Activated T-helper 1 cell treated with anti-CD3 and anti-CD28 coated beads, Interleukin-2, amount 50 U/mL, for 16 hours (primary cell): Measurements from ENCODE around the gene RHNO1.

ENCODE experiments used
- DNase-seq, 2 donors: peaks; one replicate each; pipeline ENCODE4 v3.0.0-alpha.2; 2020; ENCODE audit warnings: low read depth in 1 of 2, low spot score in 1 of 2

Gene RHNO1

GRCh38 chr12:2900642-2901041, 23.6 kb downstream of the RHNO1 start:
- no peak for DNase-seq

DNA sequence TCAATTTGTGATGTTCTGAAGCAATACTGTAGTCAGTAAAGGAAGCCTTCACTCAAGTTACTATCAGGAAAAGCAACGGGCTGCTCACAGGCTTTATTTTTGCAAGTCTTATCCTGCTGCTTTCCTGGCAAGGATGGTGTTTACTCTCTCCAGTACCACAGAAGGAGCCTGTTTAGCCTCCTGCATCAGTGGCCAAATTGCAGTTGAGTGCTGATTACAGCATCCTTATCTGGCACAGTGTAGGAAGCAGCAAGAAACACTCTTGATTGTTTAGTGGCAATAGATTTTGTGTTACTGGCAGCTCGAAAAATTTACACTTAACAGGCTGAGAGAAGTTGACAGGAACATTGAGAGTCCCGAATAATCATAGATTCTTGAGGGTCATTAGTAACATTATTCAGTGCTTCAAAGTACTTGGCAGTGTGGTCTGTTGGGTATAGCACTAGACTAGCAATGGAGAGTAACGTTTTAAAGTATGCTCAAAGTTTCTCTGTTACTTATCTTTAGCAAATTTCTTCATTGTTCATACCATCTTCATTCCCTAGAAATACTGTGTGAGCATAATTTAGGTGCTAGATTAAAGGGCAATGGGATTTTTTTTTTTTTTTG, 25.4 kb downstream of the RHNO1 start:
- DNase-seq: no peak

- no peak for DNase-seq
Measured at GRCh38 chr12:2904260-2904659, 27.2 kb downstream of the RHNO1 start.

GRCh38 chr12:2912216-2912575, 35.2 kb downstream of the RHNO1 start:
- no peak for DNase-seq

DNA sequence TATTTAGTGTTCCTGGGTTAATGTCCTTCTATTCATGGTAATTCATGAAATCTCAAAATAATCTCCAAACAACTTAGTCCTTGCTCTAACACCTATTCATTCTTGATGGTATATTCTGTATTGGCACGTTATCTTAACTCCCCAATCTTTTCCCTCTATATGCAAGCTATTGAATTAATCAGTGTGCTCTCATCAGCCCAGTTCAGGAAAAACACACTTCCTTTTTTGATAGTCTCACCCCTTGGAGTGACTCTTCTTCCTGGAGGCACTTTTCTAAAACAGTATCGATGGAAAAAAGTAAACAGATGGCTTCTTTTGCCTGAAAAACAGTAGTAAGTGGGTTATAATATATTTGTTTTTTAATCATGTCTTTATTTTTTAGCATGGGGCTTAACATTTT, 42.2 kb downstream of the RHNO1 start:
- DNase-seq: no peak

DNA sequence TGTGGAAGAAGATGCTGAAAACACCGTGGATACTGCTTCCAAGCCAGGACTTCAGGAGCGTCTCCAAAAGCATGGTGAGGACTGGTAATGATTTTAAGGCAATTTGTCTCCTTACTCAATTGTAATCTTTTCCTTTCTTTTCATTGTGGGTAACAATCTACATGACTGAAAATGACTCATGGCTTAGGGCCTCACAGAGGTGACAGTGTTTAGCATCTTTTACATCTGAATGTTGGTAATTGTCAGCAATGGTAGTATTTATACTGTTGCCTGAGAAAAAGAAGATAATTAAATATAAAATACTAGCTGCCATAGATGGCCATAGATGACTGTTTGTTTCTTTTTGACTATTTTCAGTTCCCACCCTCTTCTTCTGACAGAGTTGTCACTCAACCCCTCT, 45.3 kb downstream of the RHNO1 start:
- DNase-seq: no peak

GRCh38 chr12:2923057-2923456, 46.0 kb downstream of the RHNO1 start:
- no peak for DNase-seq

DNA sequence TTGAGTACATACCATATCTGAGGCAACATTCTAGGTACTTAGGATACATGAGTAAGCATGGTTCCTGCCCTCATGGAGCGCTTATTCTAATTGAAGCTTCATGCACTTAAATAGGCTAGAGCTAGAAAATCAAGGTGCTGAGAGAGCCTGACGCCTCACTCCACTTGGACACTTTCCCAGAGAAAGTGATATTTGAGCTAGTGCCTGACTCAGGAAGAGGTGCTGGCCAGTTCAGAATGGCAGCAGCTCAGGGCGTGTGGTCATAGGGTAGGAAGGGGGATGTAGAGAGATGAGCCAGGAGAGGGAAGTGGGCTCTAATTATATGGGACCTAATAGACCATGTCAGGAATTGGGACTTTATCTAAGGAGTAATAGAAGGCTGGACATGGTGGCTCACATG, 47.0 kb downstream of the RHNO1 start:
- no peak for DNase-seq

DNA sequence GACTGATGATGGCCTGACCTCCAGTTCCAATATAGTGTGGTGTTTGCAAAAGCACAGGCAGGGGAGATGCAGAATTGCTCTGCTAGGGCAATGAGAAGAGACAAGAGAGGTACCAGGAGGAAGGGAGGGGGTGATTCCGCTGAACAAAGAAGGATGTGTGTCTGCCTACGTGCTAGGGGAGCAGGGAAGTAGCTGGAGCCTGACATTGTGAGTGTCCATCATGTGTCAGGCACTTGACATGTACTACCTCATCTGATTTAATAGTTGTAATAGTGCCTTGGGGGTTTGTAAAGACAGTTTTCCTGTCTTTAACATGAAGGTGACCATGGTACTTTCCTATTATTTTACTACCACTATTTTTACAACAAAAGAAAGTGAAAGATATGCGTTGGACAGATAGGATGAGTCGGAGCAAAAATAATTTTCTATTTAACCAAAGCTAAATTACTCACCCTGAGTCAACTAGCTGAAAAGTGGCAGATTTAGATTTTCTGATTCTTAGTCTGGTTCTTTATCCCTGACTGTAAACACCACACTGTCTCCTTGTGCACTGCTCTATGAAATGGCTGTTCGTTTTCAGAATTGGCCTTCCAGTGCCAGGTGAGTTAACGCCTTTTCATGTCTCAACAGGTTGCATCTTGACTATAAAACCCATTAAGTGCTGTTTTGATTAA, 48.4 kb downstream of the RHNO1 start:
- no peak for DNase-seq

- DNase-seq: no peak
Measured at GRCh38 chr12:2930865-2931264, 53.8 kb downstream of the RHNO1 start.

GRCh38 chr12:2933586-2933985, 56.6 kb downstream of the RHNO1 start:
- DNase-seq: no peak

DNA sequence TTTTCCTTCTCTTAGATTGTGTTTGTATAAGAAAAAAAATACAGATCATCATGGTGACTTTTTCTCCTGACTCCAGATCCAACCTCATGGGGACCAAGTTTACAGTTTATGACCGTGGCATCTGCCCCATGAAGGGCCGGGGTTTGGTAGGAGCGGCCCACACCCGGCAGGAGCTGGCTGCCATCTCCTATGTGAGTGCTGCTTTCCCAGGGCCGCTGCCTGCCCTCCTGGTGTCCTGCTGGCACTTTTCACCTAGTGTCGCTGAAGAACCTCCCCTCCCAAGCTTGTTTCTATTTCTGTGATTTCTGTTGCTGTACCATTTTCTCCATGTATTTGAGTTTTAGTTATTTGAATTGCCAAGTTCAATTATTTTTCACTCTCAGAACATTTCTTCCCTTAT, 57.3 kb downstream of the RHNO1 start:
- no peak for DNase-seq

DNA sequence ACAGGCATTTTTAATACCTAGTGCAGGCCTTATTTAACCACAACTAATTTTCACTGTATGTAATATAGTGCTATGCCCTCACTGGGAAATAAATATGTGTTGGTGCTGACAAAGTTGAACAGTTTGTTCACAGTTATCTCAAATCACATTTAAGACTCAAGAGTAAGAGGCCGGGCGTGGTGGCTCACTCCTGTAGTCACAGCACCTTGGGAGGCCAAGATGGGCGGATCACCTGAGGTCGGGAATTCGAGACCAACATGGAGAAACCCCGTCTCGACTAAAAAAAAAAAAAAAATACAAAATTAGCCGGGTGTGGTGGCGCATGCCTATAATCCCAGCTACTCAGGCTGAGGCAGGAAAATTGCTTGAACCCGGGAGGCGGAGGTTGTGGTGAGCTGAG, 59.3 kb downstream of the RHNO1 start:
- DNase-seq: no peak

DNA sequence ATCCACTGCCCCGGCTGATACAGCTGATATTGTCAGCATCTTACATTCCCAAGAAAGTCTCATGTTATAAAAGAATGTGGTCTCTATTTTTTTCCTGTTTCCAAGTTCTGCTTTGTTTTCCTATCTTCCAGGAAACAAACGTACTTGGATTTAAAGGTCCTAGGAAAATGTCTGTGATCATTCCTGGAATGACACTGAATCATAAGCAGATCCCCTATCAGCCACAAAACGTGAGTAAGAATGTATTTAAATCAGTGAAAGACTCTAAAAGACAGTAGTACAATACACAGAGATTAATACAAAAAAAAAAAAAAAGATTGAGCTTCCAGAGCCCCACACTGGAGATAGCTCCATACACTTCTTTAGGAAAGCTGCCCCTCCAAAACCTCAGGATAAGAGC, 60.5 kb downstream of the RHNO1 start:
- no peak for DNase-seq
